ENCODE measurements around the gene KRT75. TPM values are rescaled to one million over a fixed set of nuclear protein-coding genes. Genes with fewer than 3 reads are reported as not detected.

KRT75 gene
- total RNA-seq, 1 experiment from 2014 or later = not detected

DNA sequence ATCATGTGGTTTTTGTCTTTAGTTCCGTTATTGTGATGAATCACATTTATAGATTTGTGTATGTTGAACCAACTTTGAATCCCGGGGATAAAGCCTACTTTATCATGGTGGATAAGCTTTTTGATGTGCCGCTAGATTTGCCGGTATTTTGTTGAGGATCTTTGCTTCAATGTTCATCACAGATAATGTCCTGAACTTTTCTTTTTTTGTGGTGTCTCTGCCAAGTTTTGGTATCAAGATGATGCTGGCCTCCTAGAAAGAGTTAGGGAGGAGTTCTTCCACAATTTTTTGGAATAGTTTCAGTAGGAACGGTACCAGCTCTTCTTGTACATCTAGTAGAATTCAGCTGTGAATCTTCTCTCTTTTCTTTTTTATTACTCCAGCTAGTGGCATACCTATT is 24.7 kb upstream of the KRT75 start:
- Histone ChIP-seq H2BK5ac (ENCODE audit: insufficient read length, low read length) (no peak overlapping the region), H3K23ac (ENCODE audit: insufficient read length, low read depth, low read length) (no peak overlapping the region), H2BK20ac (ENCODE audit: low read depth, low read length, poor library complexity, severe bottlenecking) (no peak overlapping the region), H3K79me1 (ENCODE audit: insufficient read depth, low read depth, low read length, poor library complexity, severe bottlenecking) (no peaks in the 10 kb centered on the region), H3K14ac (ENCODE audit: insufficient read depth, low read length) (no peak overlapping the region), H3K27me3 (ENCODE audit: insufficient read depth, low read length) (no peaks in the 10 kb centered on the region), H3T11ph (ENCODE audit: low read length) (no peak overlapping the region), H3K23me2 (ENCODE audit: insufficient read length, low read depth, low read length, poor library complexity, severe bottlenecking) (no peaks in the 10 kb centered on the region), H4K5ac (ENCODE audit: insufficient read length, low read depth, low read length) (no peak overlapping the region), H4K20me1 (ENCODE audit: control insufficient read depth, insufficient read depth, insufficient read length) (no peaks in the 10 kb centered on the region), H3K9ac (ENCODE audit: extremely low read depth, insufficient read length, low read length) (no peak overlapping the region), H4K8ac (replicated peaks; ENCODE audit: insufficient read length, low read depth, low read length) (no peak overlapping the region), H2AFZ (ENCODE audit: low read length) (no peak overlapping the region), H2BK15ac (ENCODE audit: low read depth, low read length) (no peak overlapping the region), H4K91ac (ENCODE audit: insufficient read length, low read depth, low read length) (no peak overlapping the region), H3K4me2 (ENCODE audit: insufficient read depth, insufficient read length, low read length) (no peak overlapping the region), H3K79me2 (ENCODE audit: insufficient read depth, low read length) (no peaks in the 10 kb centered on the region), H3K4ac (ENCODE audit: low read depth, low read length) (no peak overlapping the region), H3K9me3 (ENCODE audit: control insufficient read depth, low read depth, low read length) (no peaks in the 10 kb centered on the region), H2BK120ac (ENCODE audit: low read depth, low read length, poor library complexity, severe bottlenecking) (no peak overlapping the region), H3K4me1 (ENCODE audit: insufficient read depth, low read length) (no peaks in the 10 kb centered on the region), H2AK5ac (ENCODE audit: insufficient read length, low read length) (no peak overlapping the region), H3K56ac (ENCODE audit: insufficient read length, low read depth, low read length) (no peak overlapping the region), H3K18ac (ENCODE audit: insufficient read length, low read depth, low read length) (no peak overlapping the region), H2BK12ac (ENCODE audit: insufficient read length, low read depth, low read length) (no peak overlapping the region), H3K27ac (ENCODE audit: insufficient read length, low read depth, low read length) (no peak overlapping the region)
- Mint-ChIP-seq H3K9me3 (no peaks in the 10 kb centered on the region; a peak in 1 of 5 replicates), H3K27me3 (ENCODE audit: low read depth) (peaks cover 2% of the 10 kb centered on the region), H3K27ac (no peak overlapping the region), H3K36me3 (ENCODE audit: insufficient read depth in 1 of 3, low read depth in 3 of 3) (no peaks in the 10 kb centered on the region), H3K4me1 (peaks cover 14% of the 10 kb centered on the region in 2 experiments), H3K4me3 (no peak overlapping the region)
- no peak for DNase-seq
- WGBS (ENCODE audit: extremely low coverage, insufficient read length, low lambda C conversion rate) = no CpG with 5 or more reads among the region's 5 CpGs
- TF ChIP-seq, protein P1, sequence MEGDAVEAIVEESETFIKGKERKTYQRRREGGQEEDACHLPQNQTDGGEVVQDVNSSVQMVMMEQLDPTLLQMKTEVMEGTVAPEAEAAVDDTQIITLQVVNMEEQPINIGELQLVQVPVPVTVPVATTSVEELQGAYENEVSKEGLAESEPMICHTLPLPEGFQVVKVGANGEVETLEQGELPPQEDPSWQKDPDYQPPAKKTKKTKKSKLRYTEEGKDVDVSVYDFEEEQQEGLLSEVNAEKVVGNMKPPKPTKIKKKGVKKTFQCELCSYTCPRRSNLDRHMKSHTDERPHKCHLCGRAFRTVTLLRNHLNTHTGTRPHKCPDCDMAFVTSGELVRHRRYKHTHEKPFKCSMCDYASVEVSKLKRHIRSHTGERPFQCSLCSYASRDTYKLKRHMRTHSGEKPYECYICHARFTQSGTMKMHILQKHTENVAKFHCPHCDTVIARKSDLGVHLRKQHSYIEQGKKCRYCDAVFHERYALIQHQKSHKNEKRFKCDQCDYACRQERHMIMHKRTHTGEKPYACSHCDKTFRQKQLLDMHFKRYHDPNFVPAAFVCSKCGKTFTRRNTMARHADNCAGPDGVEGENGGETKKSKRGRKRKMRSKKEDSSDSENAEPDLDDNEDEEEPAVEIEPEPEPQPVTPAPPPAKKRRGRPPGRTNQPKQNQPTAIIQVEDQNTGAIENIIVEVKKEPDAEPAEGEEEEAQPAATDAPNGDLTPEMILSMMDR (conservative IDR thresholded peaks at IDR 0.05) = no peak
